Mucosa of rectum (tissue), 2 donors: ENCODE results near the gene MKLN1.

Experiments
- H3K27ac ChIP-seq, 2 donors: one replicate each; pipeline ENCODE4 v1.7.0; 2013; ENCODE audit warnings: inconsistent platforms in 2 of 2, low read depth in 2 of 2, low read length in 2 of 2
- H3K27me3 ChIP-seq, 2 donors: one replicate each; pipeline ENCODE4 v1.7.0; 2013; ENCODE audit warnings: low read length in 2 of 2; ENCODE audit not compliant: control insufficient read depth in 2 of 2, insufficient read depth in 2 of 2
- H3K36me3 ChIP-seq, 2 donors: one replicate each; pipeline ENCODE4 v1.7.0; 2013; ENCODE audit warnings: low read length in 2 of 2; ENCODE audit not compliant: control insufficient read depth in 2 of 2, insufficient read depth in 2 of 2
- H3K4me1 ChIP-seq, 2 donors: one replicate each; pipeline ENCODE4 v1.7.0; 2013; ENCODE audit warnings: low read length in 2 of 2, mild to moderate bottlenecking in 1 of 2; ENCODE audit not compliant: control insufficient read depth in 2 of 2, insufficient read depth in 2 of 2
- H3K4me3 ChIP-seq, 2 donors: one replicate each; pipeline ENCODE4 v1.7.0; 2013; ENCODE audit warnings: low read length in 2 of 2
- H3K9ac ChIP-seq, 2 donors: one replicate each; pipeline ENCODE4 v1.7.0; 2013; ENCODE audit warnings: low read length in 2 of 2, low read depth in 1 of 2, mild to moderate bottlenecking in 1 of 2
- H3K9me3 ChIP-seq, 2 donors: one replicate each; pipeline ENCODE4 v1.7.0; 2013; ENCODE audit warnings: low read length in 2 of 2; ENCODE audit not compliant: control insufficient read depth in 2 of 2
- donor health status: healthy.
- donor health status: Normal muscosa, but diverticular disease.

MKLN1 gene

DNA sequence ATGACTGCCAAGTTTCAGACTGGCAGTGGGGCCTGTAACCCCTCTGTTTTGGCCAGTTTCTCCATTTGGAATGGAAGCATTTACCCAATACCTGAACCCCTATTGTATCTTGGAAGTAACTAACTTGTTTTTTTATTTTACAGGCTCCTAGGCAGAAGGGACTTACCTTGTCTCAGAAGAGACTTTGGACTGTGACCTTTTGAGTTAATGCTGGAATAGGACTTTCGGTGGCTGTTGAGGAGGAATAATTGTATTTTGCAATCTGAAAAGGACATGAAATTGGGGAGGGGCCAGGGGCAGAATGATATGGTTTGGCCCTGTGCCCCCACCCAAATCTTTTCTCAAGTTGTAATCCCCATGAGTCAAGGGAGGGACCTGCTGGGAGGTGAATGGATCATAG, 20.0 kb upstream of the MKLN1 start:
- Histone ChIP-seq H3K4me1 (no peaks in the 10 kb centered on the region), H3K27ac (no peak overlapping the region), H3K4me3 (no peak overlapping the region), H3K9me3 (peaks cover 0 to 2% of the 10 kb centered on the region in 2 donors), H3K9ac (no peak overlapping the region), H3K27me3 (no peaks in the 10 kb centered on the region), H3K36me3 (no peaks in the 10 kb centered on the region)

- Histone ChIP-seq H3K27ac (no peak overlapping the region), H3K36me3 (no peaks in the 10 kb centered on the region), H3K27me3 (no peaks in the 10 kb centered on the region), H3K9me3 (no peaks in the 10 kb centered on the region), H3K9ac (no peak overlapping the region), H3K4me1 (no peaks in the 10 kb centered on the region), H3K4me3 (no peak overlapping the region)
Observed at GRCh38 chr7:131312838-131313237, 14.8 kb upstream of the MKLN1 start.

- H3K27me3 ChIP-seq = no peaks in the 10 kb centered on the region
Observed at GRCh38 chr7:131320603-131321002, 7.1 kb upstream of the MKLN1 start.

DNA sequence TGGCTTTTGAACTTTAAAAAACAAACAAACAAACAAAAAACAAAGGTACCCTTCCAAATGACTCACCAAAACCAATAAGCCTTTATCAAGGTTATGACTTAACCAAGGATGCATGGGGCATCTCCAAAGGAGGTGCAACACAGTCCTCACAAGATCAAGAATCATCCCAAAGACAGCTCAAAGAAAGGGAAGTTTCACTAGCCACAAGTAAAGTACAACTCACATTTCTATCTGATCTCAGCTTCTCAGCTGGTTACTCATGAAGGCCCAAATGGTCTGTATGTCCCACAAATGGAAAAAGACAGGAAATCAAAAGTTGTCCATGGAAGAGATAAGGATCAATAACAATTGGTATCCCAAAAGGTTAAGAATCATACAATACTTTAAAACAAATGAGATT, 6.0 kb upstream of the MKLN1 start:
- Histone ChIP-seq H3K9ac (no peak overlapping the region), H3K36me3 (no peaks in the 10 kb centered on the region), H3K9me3 (no peaks in the 10 kb centered on the region), H3K27ac (no peak overlapping the region), H3K4me1 (peaks cover 0 to 1% of the 10 kb centered on the region in 2 donors), H3K4me3 (no peak overlapping the region), H3K27me3 (no peaks in the 10 kb centered on the region)

More at GRCh38 chr7:131320603-131321002, 7.1 kb upstream of the MKLN1 start:
- Histone ChIP-seq H3K36me3 (no peaks in the 10 kb centered on the region), H3K4me1 (no peaks in the 10 kb centered on the region), H3K27ac (no peak overlapping the region), H3K9ac (no peak overlapping the region), H3K9me3 (no peaks in the 10 kb centered on the region), H3K4me3 (no peak overlapping the region)

- Histone ChIP-seq H3K27me3 (no peaks in the 10 kb centered on the region), H3K9me3 (no peaks in the 10 kb centered on the region), H3K27ac (no peak overlapping the region), H3K4me3 (no peak overlapping the region), H3K4me1 (peaks cover 0 to 5% of the 10 kb centered on the region in 2 donors), H3K9ac (no peak overlapping the region), H3K36me3 (no peaks in the 10 kb centered on the region)
Observed at GRCh38 chr7:131322061-131322460, 5.6 kb upstream of the MKLN1 start.

- Histone ChIP-seq H3K27ac (no peak overlapping the region), H3K27me3 (no peaks in the 10 kb centered on the region), H3K9ac (no peak overlapping the region), H3K36me3 (no peaks in the 10 kb centered on the region), H3K4me1 (peaks cover 0 to 5% of the 10 kb centered on the region in 2 donors), H3K4me3 (no peak overlapping the region), H3K9me3 (no peaks in the 10 kb centered on the region)
Observed at GRCh38 chr7:131322861-131323260, 4.8 kb upstream of the MKLN1 start.

DNA sequence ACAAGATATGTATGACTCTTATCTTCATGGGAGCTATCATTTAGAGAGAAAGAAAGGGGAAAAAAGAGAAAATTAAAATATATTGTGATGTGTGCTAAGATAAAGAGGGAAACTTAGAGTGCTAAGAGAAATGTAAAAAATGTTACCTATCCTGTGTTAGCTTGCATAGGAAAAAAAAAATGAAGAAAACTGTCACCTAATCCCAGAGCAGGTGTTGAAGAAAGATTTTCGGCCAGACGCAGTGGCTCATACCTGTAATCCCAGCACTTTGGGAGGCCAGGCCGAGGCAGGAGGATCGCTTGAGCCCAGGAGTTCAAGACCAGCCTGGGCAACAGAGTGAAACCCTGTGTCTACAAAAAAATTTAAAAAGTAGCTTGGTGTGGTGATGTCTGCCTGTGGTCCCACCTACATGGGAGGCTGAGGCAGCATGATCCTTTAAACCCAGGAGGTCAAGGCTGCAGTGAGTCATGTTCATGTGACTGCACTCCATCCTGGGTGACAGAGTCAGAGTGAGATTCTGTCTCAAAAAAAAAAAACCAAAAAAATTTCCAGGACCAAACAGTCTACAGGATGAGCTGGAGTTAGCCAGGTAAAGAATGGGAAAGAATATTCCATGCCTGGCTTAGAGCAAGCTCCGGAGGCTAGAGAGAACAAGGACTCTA, 2.4 kb upstream of the MKLN1 start:
- Histone ChIP-seq H3K4me3 (no peak overlapping the region), H3K27me3 (no peaks in the 10 kb centered on the region)

DNA sequence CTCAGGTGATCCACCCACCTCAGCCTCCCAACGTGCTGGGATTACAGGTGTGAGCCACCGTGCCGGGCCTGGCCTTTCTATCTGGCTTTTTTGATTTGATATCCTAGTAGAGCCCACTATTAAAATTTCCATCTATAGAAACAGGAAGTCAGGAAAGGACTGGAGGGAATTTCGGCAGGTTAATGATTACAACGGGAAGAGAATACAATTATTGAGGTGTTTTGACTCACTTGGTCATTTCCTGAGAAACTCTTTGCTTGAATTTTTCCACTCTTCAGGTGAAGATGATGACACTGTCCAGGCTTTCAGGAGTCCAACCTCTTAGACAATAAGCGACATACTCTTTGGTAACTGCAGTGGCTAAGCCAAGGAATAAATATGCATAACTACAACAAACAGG, 1.1 kb upstream of the MKLN1 start:
- H3K36me3 ChIP-seq = no peaks in the 10 kb centered on the region
- peak overlapping the region; percentile 94 to 97 for H3K27ac ChIP-seq
- H3K9ac ChIP-seq = peak overlapping the region; percentile 92 to 98
- H3K9me3 ChIP-seq = no peaks in the 10 kb centered on the region
- H3K27me3 ChIP-seq = no peaks in the 10 kb centered on the region
- H3K4me3 ChIP-seq = peak overlapping the region; percentile 92 to 96
- peaks cover 8 to 22% of the 10 kb centered on the region in 2 donors for H3K4me1 ChIP-seq

More for the DNA sequence above, 2.4 kb upstream of the MKLN1 start:
- no peaks in the 10 kb centered on the region for H3K36me3 ChIP-seq
- H3K9me3 ChIP-seq = no peaks in the 10 kb centered on the region
- peaks cover 8 to 18% of the 10 kb centered on the region in 2 donors for H3K4me1 ChIP-seq
- H3K27ac ChIP-seq = no peak overlapping the region
- no peak overlapping the region for H3K9ac ChIP-seq

DNA sequence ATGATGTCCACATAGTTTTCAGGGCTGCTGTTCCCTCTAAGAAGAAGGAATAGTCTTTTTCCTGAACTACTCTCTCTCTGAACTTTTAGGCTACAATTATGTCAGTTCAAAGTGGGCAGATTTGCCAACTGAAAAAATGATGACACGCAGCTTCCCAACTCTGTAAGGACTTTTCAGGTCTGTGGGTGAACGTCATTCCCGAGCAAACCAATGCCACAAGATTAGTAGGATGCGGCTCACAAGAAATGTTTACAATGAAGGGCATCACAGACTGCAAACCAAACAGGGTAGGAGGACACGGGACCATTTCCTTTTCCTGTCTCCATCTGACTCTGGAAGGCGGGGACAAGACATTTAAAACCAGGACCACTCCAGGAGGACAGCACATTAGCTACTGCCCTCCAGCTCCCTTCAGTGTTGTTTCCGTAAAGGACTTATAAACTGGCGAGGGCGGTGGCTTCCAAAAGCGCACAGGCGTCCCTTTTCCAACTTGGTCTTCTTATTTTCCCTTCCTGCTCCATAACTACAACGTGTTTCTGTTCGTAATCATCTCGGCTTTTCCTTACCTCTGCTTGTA, 539 bp upstream of the MKLN1 start:
- H3K27me3 ChIP-seq = no peaks in the 10 kb centered on the region
- peak overlapping the region; percentile 92 to 96 for H3K4me3 ChIP-seq
- no peaks in the 10 kb centered on the region for H3K36me3 ChIP-seq
- no peaks in the 10 kb centered on the region for H3K9me3 ChIP-seq
- peak overlapping the region; percentile 92 to 98 for H3K9ac ChIP-seq
- peaks cover 8 to 25% of the 10 kb centered on the region in 2 donors for H3K4me1 ChIP-seq
- peak overlapping the region; percentile 94 to 97 for H3K27ac ChIP-seq

- H3K27me3 ChIP-seq = no peaks in the 10 kb centered on the region
- no peaks in the 10 kb centered on the region for H3K36me3 ChIP-seq
- no peaks in the 10 kb centered on the region for H3K9me3 ChIP-seq
- H3K4me1 ChIP-seq = peaks cover 8 to 25% of the 10 kb centered on the region in 2 donors
- peak overlapping the region; percentile 94 to 97 for H3K27ac ChIP-seq
- H3K9ac ChIP-seq = peak overlapping the region; percentile 89 to 98
- H3K4me3 ChIP-seq = peak overlapping the region; percentile 92 to 96
Observed at GRCh38 chr7:131328377-131329175, 900 bp downstream of the MKLN1 start.
